Vagina (tissue), 2 donors: ENCODE results near the gene SAMHD1. TPM values are rescaled to one million over a fixed set of nuclear protein-coding genes. Genes with fewer than 3 reads are reported as not detected.
"Not testable (repeated sequence)": the region's sequence is repeated elsewhere in the genome, so short reads cannot be mapped to it uniquely, and the experiment has no call there.

Source experiments
- DNase-seq, 2 donors: peaks; one replicate each; pipeline ENCODE4 v3.0.0-alpha.2; 2017; ENCODE audit errors: extremely low spot score in 2 of 2
- H3K27ac ChIP-seq: fragments of 200-600 bp; sonication (generic); one replicate; pipeline ENCODE4 v1.5.1; 2019
- H3K27me3 ChIP-seq: fragments of 200-600 bp; sonication (generic); one replicate; pipeline ENCODE4 v1.5.1; 2019
- H3K36me3 ChIP-seq, 2 donors: fragments of 200-600 bp; sonication (generic); one replicate each; pipeline ENCODE4 v1.5.1; 2017 to 2019
- H3K4me1 ChIP-seq: fragments of 200-600 bp; sonication (generic); one replicate; pipeline ENCODE4 v1.5.1; 2019
- H3K4me3 ChIP-seq, 2 donors: fragments of 200-600 bp; sonication (generic); 1 replicate in 1 of 2; 2 replicates in 1 of 2; pipeline ENCODE4 v1.5.1; 2016 to 2019
- H3K9me3 ChIP-seq: fragments of 200-600 bp; sonication (generic); one replicate; pipeline ENCODE4 v1.5.1; 2019
- POLR2A ChIP-seq, 2 donors: fragments of 450-650 bp; IDR thresholded peaks; one replicate each; pipeline ENCODE4 v1.6.1; 2017; ENCODE audit warnings: antibody characterized with exemption in 2 of 2, mild to moderate bottlenecking in 2 of 2, moderate library complexity in 2 of 2
- POLR2AphosphoS5 ChIP-seq, 2 donors: sonication (generic); formaldehyde crosslinking; IDR thresholded peaks; one replicate each; pipeline ENCODE4 v1.9.0; 2017; ENCODE audit warnings: antibody characterized with exemption in 2 of 2, mild to moderate bottlenecking in 2 of 2, low read depth in 1 of 2; ENCODE audit not compliant: insufficient read depth in 1 of 2
- intact Hi-C: fragments of 100-400 bp; cut with DNase I; formaldehyde crosslinking; loops from one replicate; pipeline ENCODE4 v1.15.1; 2023
- total RNA-seq: library from RNA; depleted of rRNA; stranded (reverse); fragments of >200 nt; gene quantifications from one replicate; pipeline ENCODE4 v1.2.3, GENCODE V29; 2016
- TF ChIP-seq, protein P1 (sequence below), 3 experiments: fragments of 450-650 bp in 2 of 3; fragments of 200-600 bp in 1 of 3; sonication (generic) in 1 of 3; IDR thresholded peaks; one replicate each; pipeline ENCODE4 v1.5.1; 2017 to 2019; ENCODE audit warnings: antibody characterized with exemption in 3 of 3, mild to moderate bottlenecking in 2 of 3, moderate library complexity in 2 of 3

SAMHD1 gene
- total RNA-seq, 1 donor from 2014 or later: 142 TPM

GRCh38 chr20:36876473-36876833, 75.1 kb downstream of the SAMHD1 start:
- H3K27me3 ChIP-seq: no peaks in the 10 kb centered on the region
- intact Hi-C loops: no loop called here
- H3K36me3 ChIP-seq: no peaks in the 10 kb centered on the region
- TF ChIP-seq, protein P1, sequence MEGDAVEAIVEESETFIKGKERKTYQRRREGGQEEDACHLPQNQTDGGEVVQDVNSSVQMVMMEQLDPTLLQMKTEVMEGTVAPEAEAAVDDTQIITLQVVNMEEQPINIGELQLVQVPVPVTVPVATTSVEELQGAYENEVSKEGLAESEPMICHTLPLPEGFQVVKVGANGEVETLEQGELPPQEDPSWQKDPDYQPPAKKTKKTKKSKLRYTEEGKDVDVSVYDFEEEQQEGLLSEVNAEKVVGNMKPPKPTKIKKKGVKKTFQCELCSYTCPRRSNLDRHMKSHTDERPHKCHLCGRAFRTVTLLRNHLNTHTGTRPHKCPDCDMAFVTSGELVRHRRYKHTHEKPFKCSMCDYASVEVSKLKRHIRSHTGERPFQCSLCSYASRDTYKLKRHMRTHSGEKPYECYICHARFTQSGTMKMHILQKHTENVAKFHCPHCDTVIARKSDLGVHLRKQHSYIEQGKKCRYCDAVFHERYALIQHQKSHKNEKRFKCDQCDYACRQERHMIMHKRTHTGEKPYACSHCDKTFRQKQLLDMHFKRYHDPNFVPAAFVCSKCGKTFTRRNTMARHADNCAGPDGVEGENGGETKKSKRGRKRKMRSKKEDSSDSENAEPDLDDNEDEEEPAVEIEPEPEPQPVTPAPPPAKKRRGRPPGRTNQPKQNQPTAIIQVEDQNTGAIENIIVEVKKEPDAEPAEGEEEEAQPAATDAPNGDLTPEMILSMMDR (IDR thresholded peaks at IDR 0.05): no peak
- TF ChIP-seq POLR2AphosphoS5 (IDR thresholded peaks at IDR 0.05; ENCODE audit: insufficient read depth in 1 of 2, low read depth in 1 of 2): no peak
- no peak for TF ChIP-seq POLR2A (IDR thresholded peaks at IDR 0.05)
- H3K4me3 ChIP-seq: no peak overlapping the region
- DNase-seq: no peak
- no peaks in the 10 kb centered on the region for H3K9me3 ChIP-seq
- no peak overlapping the region for H3K27ac ChIP-seq
- no peaks in the 10 kb centered on the region for H3K4me1 ChIP-seq

- Histone ChIP-seq H3K4me3 (no peak within 1 kb of the TSS), H3K4me1 (no peaks in the 10 kb centered on the region), H3K27me3 (no peaks in the 10 kb centered on the region), H3K9me3 (no peaks in the 10 kb centered on the region), H3K27ac (no peak within 1 kb of the TSS), H3K36me3 (no peaks in the 10 kb centered on the region)
- TF ChIP-seq POLR2AphosphoS5 (IDR thresholded peaks at IDR 0.05; ENCODE audit: insufficient read depth in 1 of 2, low read depth in 1 of 2) (no peak), POLR2A (IDR thresholded peaks at IDR 0.05) (no peak)
- TF ChIP-seq, protein P1 (IDR thresholded peaks at IDR 0.05): no peak
- intact Hi-C loops: no loop called here
- DNase-seq: no peak
Measured at GRCh38 chr20:36875702-36876472, 75.6 kb downstream of the SAMHD1 start, which contains the start of gene TLDC2. TSS of gene TLDC2 (plus strand) at chr20:36876138. CDS start at chr20:36876175, 37 bp downstream.

DNA sequence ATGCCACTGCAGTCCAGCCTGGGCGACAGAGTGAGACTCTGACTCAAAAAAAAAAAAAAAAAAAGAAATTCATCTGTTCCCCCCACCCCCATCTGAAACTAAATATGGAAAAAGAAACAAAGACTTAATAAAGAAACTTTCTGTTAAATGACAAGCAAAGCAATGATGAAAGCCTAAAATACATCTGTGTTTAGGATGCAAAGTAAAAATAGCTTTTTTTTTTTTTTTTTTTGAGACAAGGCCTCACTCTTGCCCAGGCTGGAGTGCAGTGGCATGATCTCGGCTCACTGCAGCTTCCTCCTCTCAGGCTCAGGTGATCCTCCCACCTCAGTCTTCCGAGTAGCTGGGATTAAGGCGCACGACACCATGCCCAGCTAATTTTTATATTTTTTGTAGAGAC, 76.4 kb downstream of the SAMHD1 start:
- H3K27ac ChIP-seq, H3K36me3 ChIP-seq, H3K27me3 ChIP-seq, H3K4me3 ChIP-seq, H3K4me1 ChIP-seq, intact Hi-C loops, H3K9me3 ChIP-seq, DNase-seq: not testable (repeated sequence)

GRCh38 chr20:36873498-36874189, 77.9 kb downstream of the SAMHD1 start:
- Histone ChIP-seq H3K9me3 (no peaks in the 10 kb centered on the region), H3K27ac (no peak overlapping the region), H3K36me3 (no peaks in the 10 kb centered on the region), H3K27me3 (no peaks in the 10 kb centered on the region), H3K4me3 (no peak overlapping the region), H3K4me1 (no peaks in the 10 kb centered on the region)
- TF ChIP-seq POLR2AphosphoS5 (IDR thresholded peaks at IDR 0.05; ENCODE audit: insufficient read depth in 1 of 2, low read depth in 1 of 2) (no peak), POLR2A (IDR thresholded peaks at IDR 0.05) (no peak)
- TF ChIP-seq, protein P1 (IDR thresholded peaks at IDR 0.05): no peak
- no peak for DNase-seq
- intact Hi-C loops: no loop called here

DNA sequence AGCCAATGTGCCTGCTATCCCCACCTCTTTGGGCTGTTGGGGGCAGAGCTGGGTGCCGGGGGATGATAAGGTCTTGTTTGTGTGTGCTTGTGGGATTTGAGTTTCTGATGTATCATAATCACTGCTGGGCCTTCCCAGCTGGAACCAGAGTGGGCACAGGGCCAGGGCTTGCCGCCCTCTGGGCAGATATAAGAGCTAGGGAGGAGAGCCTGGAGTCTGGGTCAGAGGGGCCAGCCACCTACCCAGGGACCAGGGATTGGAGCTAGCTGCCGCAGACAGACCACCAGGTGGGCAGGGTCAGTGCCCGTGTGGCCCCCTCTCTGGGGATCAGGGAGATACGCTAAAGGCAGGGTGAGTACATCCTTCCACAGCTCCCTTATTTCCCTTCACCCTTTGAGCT, 78.7 kb downstream of the SAMHD1 start:
- Histone ChIP-seq H3K4me1 (no peaks in the 10 kb centered on the region), H3K9me3 (no peaks in the 10 kb centered on the region), H3K27ac (no peak overlapping the region), H3K4me3 (no peak overlapping the region), H3K36me3 (no peaks in the 10 kb centered on the region), H3K27me3 (no peaks in the 10 kb centered on the region)
- TF ChIP-seq, protein P1 (IDR thresholded peaks at IDR 0.05): no peak
- DNase-seq: no peak
- intact Hi-C loops: no loop called here
